Stimulated activated CD4-positive, alpha-beta T cell treated with anti-CD3 and anti-CD28 coated beads, Interleukin-15, amount 100 ng/mL, for 24 hours (primary cell): Measurements from ENCODE around the gene CHD9.
"Not testable (repeated sequence)": the region's sequence is repeated elsewhere in the genome, so short reads cannot be mapped to it uniquely, and the experiment has no call there.

Experiments
- DNase-seq: peaks from one replicate; pipeline ENCODE4 v3.0.0-alpha.2; 2020

CHD9 gene

DNA sequence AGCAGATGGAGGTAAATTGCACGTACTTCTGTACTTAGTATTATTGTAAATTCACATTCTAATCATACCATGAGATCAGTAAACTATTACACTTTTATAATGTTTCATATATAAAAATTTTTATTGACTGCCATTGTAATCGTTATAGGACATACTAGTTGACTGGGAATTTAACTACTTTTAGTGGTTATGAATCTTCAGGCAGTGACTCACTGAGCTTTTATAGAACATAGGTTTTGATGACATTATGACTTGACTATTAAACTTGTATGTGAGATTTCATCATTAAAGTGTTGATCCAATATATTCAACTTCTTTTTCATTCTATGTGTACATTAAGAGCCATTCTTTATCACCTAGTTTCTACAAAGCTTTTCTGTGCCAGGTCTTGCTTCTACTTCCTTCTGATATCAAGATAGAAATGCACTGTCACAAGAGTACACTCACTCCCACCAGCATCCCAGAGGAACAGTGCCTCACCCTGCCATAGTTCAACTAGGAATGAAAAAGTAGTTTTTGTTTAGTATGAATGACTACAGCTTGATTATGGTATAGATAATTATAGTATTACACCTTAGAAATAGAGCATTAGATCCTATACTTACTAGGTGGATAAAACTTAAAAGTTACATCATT lies 237.1 kb downstream of the CHD9 start:
- no peak for DNase-seq

DNA sequence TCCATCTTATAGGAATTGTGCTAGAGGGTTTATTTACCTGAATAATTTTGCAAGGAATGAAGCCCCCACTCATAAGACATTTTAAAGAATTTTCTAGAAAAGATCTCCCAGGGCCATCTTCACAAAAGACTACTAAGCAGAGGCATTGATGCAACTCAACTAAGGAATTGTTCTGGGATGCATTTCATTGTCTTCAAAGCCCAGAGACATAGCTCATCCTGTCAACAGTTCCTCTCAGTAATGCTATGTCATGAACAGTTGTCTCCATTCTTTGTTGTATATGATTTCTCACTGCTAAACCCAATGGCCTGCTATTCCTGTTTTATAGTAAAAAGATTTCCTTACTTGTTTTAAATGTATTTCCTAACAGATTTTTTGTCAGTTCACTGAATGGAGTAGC lies 242.7 kb downstream of the CHD9 start:
- DNase-seq: no peak

DNA sequence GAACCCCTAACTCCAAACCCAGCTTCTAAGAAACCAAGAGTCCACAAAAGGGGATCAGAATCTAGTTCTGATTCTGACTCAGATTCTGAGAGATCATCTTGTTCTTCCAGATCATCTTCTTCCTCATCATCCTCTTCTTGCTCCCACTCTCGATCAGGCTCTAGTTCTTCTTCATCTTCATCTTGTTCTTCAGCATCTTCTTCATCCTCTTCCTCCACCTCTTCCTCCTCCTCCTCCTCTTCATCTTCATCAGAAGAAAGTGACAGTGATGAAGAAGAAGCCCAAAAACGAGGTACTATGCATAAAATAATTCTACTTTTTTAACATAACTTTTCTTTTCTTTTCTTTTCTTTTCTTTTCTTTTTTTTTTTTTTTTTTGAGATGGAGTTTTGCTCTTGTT lies 249.5 kb downstream of the CHD9 start:
- DNase-seq: no peak

DNA sequence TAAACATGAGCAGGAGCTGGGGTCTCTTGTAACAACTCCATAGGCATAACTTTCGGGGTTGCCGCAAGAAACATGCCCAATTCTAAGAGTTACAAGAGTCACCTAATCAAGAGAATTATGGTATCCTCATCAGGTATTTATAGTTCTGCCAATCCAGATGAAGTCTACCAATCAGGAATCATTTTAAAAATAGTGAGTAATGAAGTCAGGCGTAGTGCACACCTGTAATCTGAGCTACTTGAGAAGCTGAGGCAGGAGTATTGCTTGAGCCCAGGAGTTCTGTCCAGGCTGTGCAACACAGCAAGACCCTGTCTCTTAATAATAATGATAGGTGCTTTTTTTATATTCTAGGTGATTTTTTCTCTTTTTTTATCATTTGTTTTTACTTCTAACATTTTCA lies 251.0 kb downstream of the CHD9 start:
- no peak for DNase-seq

DNA sequence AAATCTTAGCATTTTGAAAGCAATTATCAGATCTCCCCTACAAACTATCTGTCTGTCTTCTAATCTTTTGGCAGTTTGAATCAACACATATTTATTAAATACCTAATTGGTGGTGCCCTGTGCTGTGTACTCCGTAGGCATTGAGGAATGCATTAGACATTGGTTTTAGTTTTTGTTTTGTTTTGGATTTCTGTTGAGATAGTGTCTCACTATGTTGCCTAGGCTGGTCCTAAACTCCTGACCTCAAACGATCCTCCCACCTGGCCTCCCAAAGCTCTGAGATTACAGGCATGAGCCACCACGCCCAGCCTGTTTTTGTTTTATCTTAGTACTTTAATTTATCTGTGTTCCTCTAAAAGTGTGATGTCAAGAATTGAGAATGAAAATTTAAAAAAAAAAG lies 254.7 kb downstream of the CHD9 start:
- no peak for DNase-seq

DNA sequence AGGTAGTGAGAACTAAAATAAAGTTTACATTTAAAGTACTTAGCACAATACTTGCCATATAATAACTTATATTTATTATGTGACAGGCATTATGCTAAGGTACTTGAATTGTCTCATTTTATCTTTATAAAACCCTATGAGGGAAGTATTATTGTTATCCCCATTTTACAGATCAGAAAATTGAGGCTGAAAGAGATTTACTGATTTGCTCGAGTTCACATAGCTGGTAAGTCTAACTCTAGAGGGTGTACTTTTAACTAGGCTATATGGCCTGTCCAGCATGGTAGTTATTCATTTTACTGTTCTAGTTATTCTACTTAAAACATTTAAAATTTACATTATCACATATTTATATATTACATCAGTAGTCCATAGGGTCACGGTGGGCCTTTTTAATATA lies 266.2 kb downstream of the CHD9 start:
- DNase-seq: no peak

DNA sequence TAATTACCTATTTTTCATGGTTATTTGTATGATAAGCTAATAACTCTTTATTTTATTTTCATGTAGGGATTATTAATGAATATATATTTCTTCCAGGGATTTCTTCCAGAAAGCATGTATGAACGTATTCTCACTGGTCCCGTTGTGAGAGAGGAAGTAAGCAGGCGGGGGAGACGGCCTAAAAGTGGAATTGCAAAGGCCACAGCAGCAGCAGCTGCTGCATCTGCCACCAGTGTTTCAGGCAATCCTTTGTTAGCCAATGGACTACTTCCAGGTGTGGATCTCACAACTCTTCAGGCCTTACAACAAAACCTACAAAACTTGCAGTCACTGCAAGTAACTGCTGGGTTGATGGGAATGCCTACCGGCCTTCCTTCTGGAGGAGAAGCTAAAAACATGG lies 269.1 kb downstream of the CHD9 start:
- DNase-seq: no peak

DNA sequence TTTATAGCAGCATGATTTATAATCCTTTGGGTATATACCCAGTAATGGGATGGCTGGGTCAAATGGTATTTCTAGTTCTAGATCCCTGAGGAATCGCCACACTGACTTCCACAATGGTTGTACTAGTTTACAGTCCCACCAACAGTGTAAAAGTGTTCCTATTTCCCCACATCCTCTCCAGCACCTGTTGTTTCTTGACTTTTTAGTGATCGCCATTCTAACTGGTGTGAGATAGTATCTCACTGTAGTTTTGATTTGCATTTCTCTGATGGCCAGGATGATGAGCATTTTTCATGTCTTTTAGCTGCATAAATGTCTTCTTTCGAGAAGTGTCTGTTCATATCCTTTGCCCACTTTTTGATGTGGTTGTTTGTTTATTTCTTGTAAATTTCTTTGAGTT lies 276.2 kb downstream of the CHD9 start:
- not testable (repeated sequence) for DNase-seq

DNA sequence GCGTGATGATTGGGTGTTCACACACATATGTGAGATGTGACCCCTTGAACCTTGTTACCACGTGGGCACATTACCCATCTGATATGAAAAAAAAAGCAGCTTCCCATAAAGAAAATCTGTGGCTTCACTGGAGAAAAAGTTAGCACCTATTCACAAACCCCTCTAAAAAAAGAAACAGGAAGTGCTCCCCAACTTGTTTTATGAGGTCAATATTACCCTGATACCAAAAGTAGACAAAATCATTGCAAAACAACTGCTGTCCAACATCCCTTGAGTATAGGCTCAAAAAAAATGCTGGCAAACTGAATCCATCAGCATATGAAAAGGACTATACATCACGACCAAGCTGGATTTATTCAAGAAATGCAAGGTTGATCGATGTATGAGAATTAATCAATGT lies 279.8 kb downstream of the CHD9 start:
- DNase-seq: no peak

DNA sequence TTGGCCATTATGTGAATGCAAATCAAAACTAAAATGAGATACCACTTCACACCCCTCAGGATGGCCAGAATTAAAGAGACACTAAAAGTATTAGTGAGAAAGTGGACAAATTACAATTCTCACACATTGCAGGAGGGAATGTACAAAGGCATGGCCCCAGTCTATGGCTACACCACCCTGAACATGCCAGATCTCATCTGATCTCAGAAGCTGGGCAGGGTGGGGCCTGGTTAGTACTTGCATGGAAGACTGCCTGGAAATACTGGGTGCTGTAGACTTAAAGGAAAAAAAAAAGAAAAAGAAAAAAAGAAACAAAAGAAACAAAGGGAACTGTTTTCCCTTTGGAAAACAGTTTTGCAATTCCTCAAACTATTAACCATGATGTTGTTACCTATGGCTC lies 282.5 kb downstream of the CHD9 start:
- no peak for DNase-seq

DNA sequence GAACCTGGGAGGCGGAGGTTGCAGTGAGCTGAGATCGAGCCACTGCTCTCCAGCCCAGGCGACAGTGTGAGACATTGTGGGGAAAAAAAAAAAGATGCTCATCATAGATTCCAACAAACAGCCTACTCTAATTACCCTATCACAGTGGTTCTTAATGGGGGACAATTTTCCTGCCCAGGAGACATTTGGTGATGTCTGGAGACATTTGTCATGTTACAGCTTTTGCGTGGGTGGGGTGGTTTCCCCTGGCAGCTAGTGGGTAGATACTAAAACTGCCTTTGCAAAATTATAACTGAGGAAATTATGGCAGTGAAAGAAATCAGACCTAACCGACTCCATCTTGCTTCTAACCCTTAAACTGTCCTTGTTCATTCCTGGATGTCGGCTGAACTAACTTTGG lies 287.0 kb downstream of the CHD9 start:
- DNase-seq: peak; percentile 18

DNA sequence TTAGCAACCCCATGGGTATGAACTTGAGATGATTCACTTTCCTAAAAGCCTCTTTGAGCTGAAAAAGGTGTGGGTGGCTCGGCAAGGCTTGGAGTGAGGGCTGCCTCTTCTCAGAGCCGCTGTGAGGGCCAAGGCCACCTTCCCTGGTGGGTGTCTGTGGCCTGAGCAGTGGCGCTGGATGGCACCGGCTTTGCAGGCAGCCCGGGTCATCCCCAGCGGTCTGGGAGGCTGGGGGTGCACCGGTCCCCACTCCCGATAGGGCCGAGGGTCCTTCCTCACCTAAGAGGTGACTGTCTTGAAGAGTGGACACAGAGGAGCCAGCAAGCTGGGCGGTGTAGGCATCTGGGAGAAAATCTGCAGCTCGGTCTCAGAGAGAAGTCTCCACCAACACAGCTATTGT lies 300.3 kb downstream of the CHD9 start:
- no peak for DNase-seq

DNA sequence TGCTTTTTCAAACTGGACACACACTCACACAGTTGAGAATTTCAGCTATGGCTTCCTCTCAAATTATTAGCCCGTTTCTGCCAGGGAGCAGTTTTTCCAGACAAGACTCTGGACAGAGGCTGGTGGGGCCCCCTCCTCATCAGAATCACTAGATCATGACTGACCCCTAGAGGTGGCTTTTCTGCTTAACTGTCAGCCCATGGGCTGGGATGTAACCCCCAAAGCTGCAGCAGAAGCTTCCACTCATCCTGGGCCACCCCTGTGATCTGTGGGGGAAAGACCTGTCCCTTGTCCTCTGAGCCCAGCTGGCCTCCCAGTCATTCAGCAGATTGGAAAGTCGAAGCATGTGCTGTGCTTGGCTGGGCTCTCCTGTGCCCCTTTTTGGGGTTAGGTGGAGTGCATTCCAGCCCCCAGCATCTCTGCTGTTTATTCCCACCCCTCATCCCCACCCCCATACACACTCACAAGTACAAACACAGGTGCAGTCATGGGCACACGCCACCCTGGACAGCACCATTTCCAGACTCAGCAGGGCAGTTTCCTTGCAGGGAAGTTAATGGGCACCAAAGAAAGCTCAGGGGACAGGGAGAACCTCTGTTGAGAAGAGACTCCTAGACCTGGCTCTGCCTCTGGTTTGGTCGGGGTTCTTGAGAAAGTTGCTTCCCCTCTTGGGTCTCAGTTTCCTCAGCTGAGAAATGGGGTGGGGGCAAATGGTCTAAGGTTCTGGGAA lies 301.9 kb downstream of the CHD9 start:
- no peak for DNase-seq

DNA sequence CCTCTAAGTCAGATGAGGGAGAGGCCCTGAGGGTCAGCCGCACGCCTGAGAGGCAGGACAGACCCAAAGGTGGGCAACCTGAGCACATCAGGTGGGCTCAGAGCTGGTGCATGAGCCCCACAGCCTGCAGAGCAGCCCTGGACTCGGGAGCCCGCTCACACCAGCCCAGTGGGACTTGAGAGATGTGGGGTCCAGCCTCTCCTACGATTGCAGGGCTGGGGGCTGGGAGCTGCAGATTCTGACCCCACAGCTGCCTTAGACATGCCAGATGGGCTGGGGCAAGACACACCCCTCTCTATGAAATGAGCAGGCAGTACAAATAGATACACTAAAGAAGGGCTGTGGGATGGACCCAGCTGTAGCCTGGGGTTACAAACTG lies 302.4 kb downstream of the CHD9 start:
- no peak for DNase-seq

DNA sequence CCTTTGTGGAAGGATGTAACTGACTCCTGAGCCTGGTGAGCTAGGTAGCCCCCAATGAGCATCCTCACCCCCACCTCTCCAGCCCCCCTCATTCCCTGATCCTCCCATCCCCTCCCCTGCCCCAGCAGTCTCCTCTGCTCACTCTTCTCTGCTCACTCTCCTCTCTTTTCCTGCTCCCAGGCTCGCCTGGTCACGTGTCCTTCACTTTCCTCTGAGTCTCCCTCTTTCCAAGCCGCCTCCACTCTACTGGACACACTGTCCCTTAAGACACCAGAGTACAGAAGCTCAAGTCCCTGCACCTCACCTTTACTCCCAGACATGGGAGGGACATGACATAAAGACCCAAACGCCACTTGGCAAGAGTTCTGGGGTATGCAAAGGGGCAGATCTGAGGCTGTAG lies 303.2 kb downstream of the CHD9 start:
- DNase-seq: no peak

DNA sequence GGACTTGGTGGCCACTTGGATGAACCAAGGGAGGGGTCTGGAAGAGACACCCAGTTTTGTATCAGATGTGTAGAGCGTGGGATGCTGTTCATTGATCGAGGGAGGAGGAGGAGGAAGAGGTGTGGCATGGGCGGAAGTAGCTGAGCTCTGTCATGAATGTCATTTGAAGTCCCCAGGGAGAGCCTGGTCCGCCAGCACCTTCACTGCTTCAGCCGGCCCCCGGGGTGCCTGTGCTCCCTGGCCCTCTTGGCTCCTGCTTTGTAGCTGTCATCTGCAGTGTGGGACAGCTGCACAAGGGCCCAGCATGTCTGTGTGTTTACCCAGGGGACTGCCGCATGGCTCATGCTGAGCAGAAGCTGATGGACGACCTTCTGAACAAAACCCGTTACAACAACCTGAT lies 304.1 kb downstream of the CHD9 start:
- DNase-seq: no peak

DNA sequence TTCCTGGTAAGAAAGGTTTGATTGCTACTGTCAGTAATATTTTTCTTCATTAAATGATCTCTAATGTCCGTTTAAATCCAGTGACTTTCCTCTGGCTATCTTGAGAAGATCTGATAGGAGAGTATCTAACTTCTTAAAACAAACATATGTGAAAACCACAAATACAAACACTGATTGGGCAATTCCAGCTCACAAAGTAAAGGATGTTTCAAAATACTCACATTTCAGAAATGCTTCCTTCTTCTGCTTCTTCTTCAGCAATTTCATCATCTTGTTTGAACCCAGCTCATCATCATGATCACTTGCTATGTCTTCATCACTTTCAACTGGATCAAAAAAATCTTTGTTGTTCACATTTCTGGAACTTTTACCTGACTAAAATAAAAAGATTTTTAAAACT lies 315.1 kb downstream of the CHD9 start:
- no peak for DNase-seq

DNA sequence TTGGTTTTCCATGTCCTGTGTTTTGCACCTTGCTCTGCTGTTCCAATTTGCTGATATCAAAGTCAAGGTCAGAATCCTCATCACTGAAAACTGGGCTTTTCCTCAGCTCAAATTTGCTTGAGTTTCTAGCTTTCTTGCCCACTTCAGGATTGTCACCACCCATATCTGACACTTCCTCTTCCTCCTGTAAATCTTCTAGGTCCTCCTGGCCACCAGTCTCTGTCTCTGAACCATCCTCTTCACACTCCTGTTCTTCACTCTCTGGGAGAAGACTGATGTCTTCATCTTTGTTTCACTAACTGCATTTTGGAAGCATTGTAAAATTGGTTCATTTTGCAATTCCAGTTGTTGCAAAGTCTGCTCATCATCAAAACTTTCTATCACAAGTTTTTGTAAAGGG lies 316.0 kb downstream of the CHD9 start:
- DNase-seq: no peak

DNA sequence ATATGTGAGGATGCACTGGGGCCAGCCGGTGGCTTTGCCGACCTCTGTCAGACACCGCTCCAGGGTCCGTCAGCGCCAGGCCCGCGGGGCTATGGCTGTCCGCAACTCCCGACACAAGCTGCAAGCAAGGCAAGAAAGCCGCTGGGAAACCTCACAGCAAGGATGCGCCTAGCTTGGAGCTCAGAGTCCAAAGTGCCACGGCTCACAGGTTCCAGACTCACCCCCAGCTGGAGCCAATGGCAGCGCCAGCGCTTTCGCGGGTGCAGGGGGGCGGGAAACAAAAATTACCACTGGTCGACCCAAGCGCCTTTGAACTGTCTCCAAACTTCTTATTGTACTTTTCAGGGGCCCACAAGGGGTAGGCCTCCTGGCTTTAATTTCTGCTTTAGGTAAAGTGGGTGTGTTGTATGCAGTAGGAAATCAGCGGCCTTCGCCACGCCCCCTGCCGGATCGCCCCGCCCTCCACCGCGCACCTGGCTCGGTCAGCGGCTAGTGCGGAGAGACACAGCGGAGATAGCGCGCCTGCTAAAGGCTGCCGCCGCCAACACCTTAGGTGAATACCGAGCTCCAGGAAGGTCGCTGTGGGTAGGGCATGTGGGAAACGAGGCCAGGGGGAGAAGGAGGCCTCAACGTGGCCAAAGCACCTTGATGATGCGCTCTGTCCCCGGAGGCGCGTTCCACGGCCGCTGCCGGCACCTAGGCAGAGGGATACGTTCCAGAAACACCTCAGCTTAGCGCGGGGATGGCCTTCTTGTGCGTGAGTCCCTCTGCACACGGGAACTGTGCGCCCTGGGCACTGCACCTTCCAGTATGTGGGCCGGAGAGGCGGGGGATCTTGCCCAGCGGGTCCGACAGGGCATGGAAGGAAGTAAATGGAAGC lies 318.4 kb downstream of the CHD9 start:
- peak; percentile 84 for DNase-seq

DNA sequence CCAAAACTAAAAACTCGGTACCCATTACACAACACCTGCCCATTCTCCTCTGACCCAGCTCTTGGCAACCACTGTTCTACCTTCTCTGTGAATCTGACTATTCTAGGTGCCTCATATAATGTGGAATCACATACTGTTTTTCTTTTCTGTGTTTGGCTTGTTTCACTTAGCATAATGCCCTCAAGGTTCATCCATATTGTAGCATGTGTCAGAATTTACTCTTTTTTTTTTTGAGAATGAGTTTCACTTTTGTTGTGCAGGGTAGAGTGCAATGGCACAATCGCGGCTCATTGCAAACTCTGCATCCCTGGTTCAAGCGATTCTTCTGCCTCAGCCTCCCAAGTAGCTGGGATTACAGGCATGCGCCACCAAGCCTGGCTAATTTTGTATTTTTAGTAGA lies 320.0 kb downstream of the CHD9 start:
- DNase-seq: no peak

DNA sequence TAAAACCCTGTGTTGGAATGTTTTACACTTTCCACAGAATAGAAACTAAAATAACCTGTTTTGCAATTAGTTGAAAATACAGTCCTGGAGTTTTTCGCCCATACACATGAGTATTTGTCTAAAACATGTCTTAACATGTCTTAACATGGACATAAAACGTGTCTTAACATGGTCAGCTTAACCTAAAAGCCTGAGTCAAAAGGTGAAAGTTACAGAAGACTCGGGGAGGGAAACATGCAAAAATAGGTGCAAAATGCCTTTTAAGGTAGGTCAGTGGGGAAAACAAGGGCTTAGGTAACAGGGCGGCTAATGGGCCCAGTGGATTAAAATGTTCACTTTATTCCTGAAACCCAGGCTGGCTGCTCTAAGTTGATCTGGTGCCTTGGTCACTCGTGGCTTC lies 323.3 kb downstream of the CHD9 start:
- DNase-seq: no peak
